Peyer's patch (tissue), 4 donors: ENCODE data around the gene KRT7. TPM values are rescaled to one million over a fixed set of nuclear protein-coding genes. Genes with fewer than 3 reads are reported as not detected.

Source experiments
- DNase-seq, 3 donors: peaks; one replicate each; pipeline ENCODE4 v3.0.0-alpha.2; 2017 to 2019
- H3K27ac ChIP-seq, 4 donors: fragments of 200-600 bp; sonication (generic); one replicate each; pipeline ENCODE4 v1.5.1; 2016 to 2019
- H3K27me3 ChIP-seq, 2 donors: fragments of 200-600 bp; sonication (generic); one replicate each; pipeline ENCODE4 v1.5.1; 2019
- H3K36me3 ChIP-seq, 3 donors: fragments of 200-600 bp; sonication (generic); one replicate each; pipeline ENCODE4 v1.5.1; 2016 to 2019
- H3K4me1 ChIP-seq, 4 donors: fragments of 200-600 bp; sonication (generic); one replicate each; pipeline ENCODE4 v1.5.1; 2016 to 2019
- H3K4me3 ChIP-seq, 4 donors: fragments of 200-600 bp; sonication (generic); 1 replicate in 3 of 4; 2 replicates in 1 of 4; pipeline ENCODE4 v1.5.1; 2016 to 2019; ENCODE audit warnings: mild to moderate bottlenecking in 1 of 4
- H3K9me3 ChIP-seq, 4 donors: fragments of 200-600 bp; sonication (generic); one replicate each; pipeline ENCODE4 v1.5.1; 2016 to 2019; ENCODE audit warnings: mild to moderate bottlenecking in 1 of 4
- POLR2A ChIP-seq, 2 donors: fragments of 450-650 bp; IDR thresholded peaks; one replicate each; pipeline ENCODE4 v1.5.1; 2017; ENCODE audit warnings: antibody characterized with exemption in 2 of 2, mild to moderate bottlenecking in 2 of 2, moderate library complexity in 2 of 2
- total RNA-seq, 4 donors: library from RNA; depleted of rRNA; stranded (reverse); fragments of >200 nt; gene quantifications; one replicate each; pipeline ENCODE4 v1.1.0, GENCODE V29; 2016
- TF ChIP-seq, protein P1 (sequence below), 6 experiments: fragments of 450-650 bp in 4 of 6; fragments of 200-600 bp in 2 of 6; sonication (generic) in 1 of 6; IDR thresholded peaks; one replicate each; pipeline ENCODE4 v1.5.1; 2017 to 2019; ENCODE audit warnings: antibody characterized with exemption in 6 of 6, mild to moderate bottlenecking in 3 of 6, moderate library complexity in 1 of 6

KRT7 gene
- total RNA-seq, 4 donors from 2014 or later = 0.67 to 1.2 TPM; not detected in 2

DNA sequence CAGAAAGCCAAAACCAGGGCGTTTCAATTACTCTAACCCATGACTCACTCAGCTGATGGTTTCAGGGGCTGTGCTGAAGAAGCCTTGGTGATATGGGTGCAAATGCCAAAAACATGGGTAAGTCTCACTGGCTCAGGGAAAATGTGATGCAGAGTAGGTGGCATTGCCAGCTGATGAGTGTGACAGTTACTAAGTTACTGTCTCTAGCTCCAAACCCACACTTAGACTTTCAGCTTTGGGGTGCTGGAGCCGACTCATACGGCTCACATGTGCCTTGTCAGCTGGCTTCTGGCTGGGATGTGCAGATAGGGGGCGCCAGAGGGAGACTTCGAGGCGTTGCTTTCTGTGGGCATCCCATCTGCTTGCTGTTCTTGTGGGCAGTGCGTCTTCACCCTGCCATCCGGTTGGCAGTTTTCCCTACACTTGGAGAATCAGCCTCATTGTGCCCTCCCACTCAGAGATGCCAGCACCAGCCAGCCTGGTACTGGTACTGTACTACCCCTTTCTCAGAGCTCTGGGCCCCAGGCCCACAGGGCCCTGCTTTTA, 11.1 kb upstream of the KRT7 start:
- H3K36me3 ChIP-seq = no peaks in the 10 kb centered on the region
- H3K27me3 ChIP-seq = no peaks in the 10 kb centered on the region
- no peaks in the 10 kb centered on the region for H3K9me3 ChIP-seq
- H3K4me1 ChIP-seq = no peaks in the 10 kb centered on the region
- peak in 2 of 3 donors; percentile 68 to 73 for DNase-seq
- no peak overlapping the region for H3K27ac ChIP-seq
- no peak for TF ChIP-seq POLR2A (IDR thresholded peaks at IDR 0.05)
- TF ChIP-seq, protein P1, sequence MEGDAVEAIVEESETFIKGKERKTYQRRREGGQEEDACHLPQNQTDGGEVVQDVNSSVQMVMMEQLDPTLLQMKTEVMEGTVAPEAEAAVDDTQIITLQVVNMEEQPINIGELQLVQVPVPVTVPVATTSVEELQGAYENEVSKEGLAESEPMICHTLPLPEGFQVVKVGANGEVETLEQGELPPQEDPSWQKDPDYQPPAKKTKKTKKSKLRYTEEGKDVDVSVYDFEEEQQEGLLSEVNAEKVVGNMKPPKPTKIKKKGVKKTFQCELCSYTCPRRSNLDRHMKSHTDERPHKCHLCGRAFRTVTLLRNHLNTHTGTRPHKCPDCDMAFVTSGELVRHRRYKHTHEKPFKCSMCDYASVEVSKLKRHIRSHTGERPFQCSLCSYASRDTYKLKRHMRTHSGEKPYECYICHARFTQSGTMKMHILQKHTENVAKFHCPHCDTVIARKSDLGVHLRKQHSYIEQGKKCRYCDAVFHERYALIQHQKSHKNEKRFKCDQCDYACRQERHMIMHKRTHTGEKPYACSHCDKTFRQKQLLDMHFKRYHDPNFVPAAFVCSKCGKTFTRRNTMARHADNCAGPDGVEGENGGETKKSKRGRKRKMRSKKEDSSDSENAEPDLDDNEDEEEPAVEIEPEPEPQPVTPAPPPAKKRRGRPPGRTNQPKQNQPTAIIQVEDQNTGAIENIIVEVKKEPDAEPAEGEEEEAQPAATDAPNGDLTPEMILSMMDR (IDR thresholded peaks at IDR 0.05) = peak in 3 of 6 experiments; percentile 38 to 52 (median 45)
- H3K4me3 ChIP-seq = no peak overlapping the region

DNA sequence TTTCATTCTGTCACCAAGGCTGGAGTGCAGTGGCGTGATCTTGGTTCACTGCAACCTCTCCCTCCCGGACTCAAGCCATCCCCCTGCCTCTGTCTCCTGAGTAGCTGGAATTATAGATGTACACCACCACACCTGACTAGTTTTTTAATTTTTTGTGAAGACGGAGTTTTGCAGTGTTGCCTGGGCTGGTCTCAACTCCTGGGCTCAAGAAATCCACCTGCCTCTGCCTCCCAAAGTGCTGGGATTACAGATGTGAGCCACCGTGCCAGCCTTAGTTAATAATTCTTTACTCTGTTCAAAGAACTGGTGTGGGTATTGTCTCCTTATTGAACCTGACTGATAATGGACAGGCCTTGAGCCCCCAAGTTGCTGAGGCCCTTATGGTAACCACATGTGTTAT, 10.4 kb upstream of the KRT7 start:
- Histone ChIP-seq H3K9me3 (no peaks in the 10 kb centered on the region), H3K27ac (no peak overlapping the region), H3K27me3 (no peaks in the 10 kb centered on the region), H3K36me3 (no peaks in the 10 kb centered on the region), H3K4me1 (no peaks in the 10 kb centered on the region), H3K4me3 (no peak overlapping the region)
- TF ChIP-seq POLR2A (IDR thresholded peaks at IDR 0.05) = no peak
- TF ChIP-seq, protein P1 (IDR thresholded peaks at IDR 0.05) = no peak
- DNase-seq = peak in 1 of 3 donors; percentile 9

DNA sequence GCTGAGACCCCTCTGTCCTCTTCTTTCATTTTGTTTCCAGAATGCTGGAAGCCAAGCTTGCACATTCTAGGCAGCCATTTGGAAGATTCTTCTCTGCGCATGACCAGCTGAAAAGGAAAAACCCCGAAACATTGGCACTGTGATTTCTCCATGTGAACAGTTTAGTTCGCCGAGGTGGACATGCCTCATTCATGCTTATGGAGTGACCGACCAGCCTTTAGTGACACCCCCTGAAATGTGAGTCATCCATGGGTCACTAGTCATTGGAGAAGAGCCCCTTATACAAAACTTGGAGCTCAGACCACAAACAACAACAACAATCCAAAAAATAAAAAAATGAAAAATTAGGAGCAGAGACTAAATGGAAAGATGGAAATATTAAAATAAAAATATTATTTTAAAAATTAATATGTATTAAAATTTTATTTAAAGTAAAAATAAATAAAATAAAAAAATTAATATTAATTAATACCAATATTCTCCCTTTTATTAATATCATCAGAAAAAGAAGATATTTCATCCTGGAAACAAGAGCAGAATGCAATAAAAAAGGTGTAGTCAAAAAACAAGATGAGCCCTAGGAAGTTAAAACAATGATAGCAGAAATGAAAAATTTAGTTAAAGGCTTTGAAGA, 9.5 kb upstream of the KRT7 start:
- DNase-seq = peak in 1 of 3 donors; percentile 13
- no peaks in the 10 kb centered on the region for H3K27me3 ChIP-seq
- H3K36me3 ChIP-seq = no peaks in the 10 kb centered on the region
- H3K27ac ChIP-seq = no peak overlapping the region
- no peaks in the 10 kb centered on the region for H3K4me1 ChIP-seq
- H3K4me3 ChIP-seq = no peak overlapping the region
- TF ChIP-seq, protein P1 (IDR thresholded peaks at IDR 0.05) = no peak
- no peak for TF ChIP-seq POLR2A (IDR thresholded peaks at IDR 0.05)
- H3K9me3 ChIP-seq = no peaks in the 10 kb centered on the region

DNA sequence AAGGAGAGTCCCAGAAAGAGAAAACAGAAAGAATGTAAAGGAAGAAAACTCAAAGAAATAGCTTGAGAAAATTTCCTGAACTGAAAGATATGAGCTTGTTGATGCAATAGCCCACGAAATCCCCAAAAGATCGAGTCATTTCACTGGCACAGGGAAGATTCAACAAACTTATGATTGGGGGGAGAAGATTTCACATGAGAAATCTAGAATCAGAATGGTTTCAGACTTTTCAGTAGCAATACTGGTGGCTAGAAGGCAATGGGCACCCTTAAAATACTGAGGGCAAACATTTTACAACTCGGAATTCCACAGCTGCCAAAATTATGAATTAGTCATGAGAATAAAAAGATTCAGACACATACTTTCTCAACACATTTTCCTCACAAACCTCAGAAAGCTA, 8.9 kb upstream of the KRT7 start:
- TF ChIP-seq, protein P1 (IDR thresholded peaks at IDR 0.05) = no peak
- no peak for TF ChIP-seq POLR2A (IDR thresholded peaks at IDR 0.05)

DNA sequence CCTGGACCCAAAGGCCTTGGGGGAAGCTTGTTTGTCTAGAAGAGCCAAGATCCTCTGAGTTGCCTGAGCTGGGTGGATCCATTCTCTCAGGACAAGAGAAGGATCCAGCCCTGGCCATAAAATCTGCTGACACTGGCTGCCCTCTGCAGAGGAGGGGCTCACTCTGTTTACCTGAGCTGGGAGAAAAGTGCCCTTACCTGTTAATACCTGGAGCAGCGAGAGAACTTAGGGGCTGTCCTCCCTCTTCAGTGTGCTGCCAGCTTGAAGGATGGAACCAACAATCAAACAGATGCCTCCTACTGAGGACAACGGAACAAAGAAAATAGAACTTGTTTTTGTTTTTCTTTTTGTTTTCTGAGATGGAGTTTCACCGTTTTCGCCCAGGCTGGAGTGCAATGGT, 7.3 kb upstream of the KRT7 start:
- Histone ChIP-seq H3K9me3 (no peaks in the 10 kb centered on the region), H3K36me3 (no peaks in the 10 kb centered on the region), H3K27me3 (no peaks in the 10 kb centered on the region), H3K4me3 (no peak overlapping the region), H3K4me1 (no peaks in the 10 kb centered on the region), H3K27ac (no peak overlapping the region)
- DNase-seq = peak in 1 of 3 donors; percentile 25
- TF ChIP-seq, protein P1 (IDR thresholded peaks at IDR 0.05) = no peak
- TF ChIP-seq POLR2A (IDR thresholded peaks at IDR 0.05) = no peak

More for the DNA sequence above, 8.9 kb upstream of the KRT7 start:
- Histone ChIP-seq H3K9me3 (no peaks in the 10 kb centered on the region), H3K27ac (no peak overlapping the region), H3K4me3 (no peak overlapping the region), H3K27me3 (no peaks in the 10 kb centered on the region), H3K4me1 (no peaks in the 10 kb centered on the region), H3K36me3 (no peaks in the 10 kb centered on the region)
- DNase-seq = no peak
